DOHH2 (cell line): ENCODE data around the gene TRH.

Experiments
- H3F3A ChIP-seq: fragments of 200-600 bp; sonication (generic), shearing (Covaris generic); 2 replicates; pipeline ENCODE4 v1.6.0; 2016; ENCODE audit warnings: antibody characterized with exemption, mild to moderate bottlenecking; ENCODE audit not compliant: control insufficient read depth, insufficient read depth
- H3K27ac ChIP-seq: fragments of 200-600 bp; sonication (generic); 2 replicates; pipeline ENCODE4 v1.5.1; 2014; ENCODE audit warnings: low read depth, mild to moderate bottlenecking, low read length, moderate library complexity
- H3K27me3 ChIP-seq: fragments of 200-600 bp; sonication (generic); 2 replicates; pipeline ENCODE4 v1.6.1; 2014; ENCODE audit warnings: mild to moderate bottlenecking, low read length, mixed read lengths; ENCODE audit not compliant: control insufficient read depth
- H3K36me3 ChIP-seq: fragments of 200-600 bp; sonication (generic); 2 replicates; pipeline ENCODE4 v1.6.1; 2014; ENCODE audit warnings: mild to moderate bottlenecking, low read length, moderate library complexity, mixed read lengths; ENCODE audit not compliant: control insufficient read depth
- H3K4me1 ChIP-seq: fragments of 200-600 bp; sonication (generic); 2 replicates; pipeline ENCODE4 v1.6.1; 2014; ENCODE audit warnings: mild to moderate bottlenecking, low read length, mixed read lengths; ENCODE audit not compliant: control insufficient read depth
- H3K4me2 ChIP-seq: fragments of 200-600 bp; sonication (generic); 2 replicates; pipeline ENCODE4 v1.6.0; 2014; ENCODE audit warnings: mild to moderate bottlenecking, low read length, moderate library complexity
- H3K4me3 ChIP-seq: fragments of 200-600 bp; sonication (generic); 2 replicates; pipeline ENCODE4 v1.5.1; 2014; ENCODE audit warnings: mild to moderate bottlenecking, low read length, mixed read lengths
- H3K79me2 ChIP-seq: fragments of 200-600 bp; sonication (generic); 2 replicates; pipeline ENCODE4 v1.6.1; 2014; ENCODE audit warnings: mild to moderate bottlenecking, low read length, mixed read lengths; ENCODE audit not compliant: control insufficient read depth
- H3K9me2 ChIP-seq: fragments of 200-600 bp; sonication (generic); replicated peaks from 2 replicates; pipeline ENCODE4 v1.6.1; 2014; ENCODE audit warnings: mild to moderate bottlenecking, low read length, mixed read lengths; ENCODE audit not compliant: control insufficient read depth
- H3K9me3 ChIP-seq: fragments of 200-600 bp; sonication (generic); 2 replicates; pipeline ENCODE4 v1.6.1; 2014; ENCODE audit warnings: antibody characterized with exemption, low read length, mixed read lengths; ENCODE audit not compliant: control insufficient read depth, insufficient read depth
- H4K20me1 ChIP-seq: fragments of 200-600 bp; sonication (generic); 2 replicates; pipeline ENCODE4 v1.6.0; 2014; ENCODE audit warnings: low read depth, mild to moderate bottlenecking, antibody characterized with exemption, low read length, moderate library complexity; ENCODE audit not compliant: control insufficient read depth, insufficient read depth
- EZH2phosphoT487 ChIP-seq: fragments of 200-600 bp; sonication (generic); IDR thresholded peaks from 2 replicates; pipeline ENCODE4 v1.6.1; 2017; ENCODE audit warnings: borderline replicate concordance, mild to moderate bottlenecking, antibody characterized with exemption, low read length, moderate library complexity, mixed read lengths
- TF ChIP-seq, protein P1 (sequence below): fragments of 200-600 bp; sonication (generic); IDR thresholded peaks from one replicate; pipeline ENCODE4 v1.5.1; 2014; ENCODE audit warnings: antibody characterized with exemption, mild to moderate bottlenecking, low read depth, low read length; ENCODE audit not compliant: poor library complexity, severe bottlenecking

The TRH gene

DNA sequence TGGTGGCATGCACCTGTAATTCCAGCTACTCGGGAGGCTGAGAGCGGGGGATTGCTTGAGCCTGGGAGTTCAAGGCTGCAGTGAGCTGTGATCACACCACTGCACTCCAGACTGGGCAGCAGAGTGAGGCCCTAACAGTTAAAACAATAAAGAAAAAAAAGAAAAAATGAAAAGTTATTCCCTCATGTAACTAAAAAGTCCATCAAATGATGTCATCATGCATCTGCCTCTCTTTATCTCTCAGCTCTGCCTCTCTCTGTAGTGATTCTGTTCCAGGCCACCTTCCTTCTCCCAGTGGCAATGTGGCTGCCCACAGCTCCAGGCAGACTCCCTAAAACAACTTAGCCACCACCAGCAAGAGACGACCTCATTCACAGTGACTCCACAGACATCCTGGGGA is 31.5 kb upstream of the TRH start:
- Histone ChIP-seq H3K79me2 (no peaks in the 10 kb centered on the region), H4K20me1 (no peaks in the 10 kb centered on the region), H3K4me2 (no peak overlapping the region), H3K9me3 (no peaks in the 10 kb centered on the region), H3K36me3 (no peaks in the 10 kb centered on the region), H3K27ac (no peak overlapping the region), H3K9me2 (no peaks in the 10 kb centered on the region), H3K27me3 (no peaks in the 10 kb centered on the region), H3K4me3 (no peak overlapping the region), H3K4me1 (no peaks in the 10 kb centered on the region), H3F3A (no peaks in the 10 kb centered on the region)
- no peak for TF ChIP-seq EZH2phosphoT487
- TF ChIP-seq, protein P1, sequence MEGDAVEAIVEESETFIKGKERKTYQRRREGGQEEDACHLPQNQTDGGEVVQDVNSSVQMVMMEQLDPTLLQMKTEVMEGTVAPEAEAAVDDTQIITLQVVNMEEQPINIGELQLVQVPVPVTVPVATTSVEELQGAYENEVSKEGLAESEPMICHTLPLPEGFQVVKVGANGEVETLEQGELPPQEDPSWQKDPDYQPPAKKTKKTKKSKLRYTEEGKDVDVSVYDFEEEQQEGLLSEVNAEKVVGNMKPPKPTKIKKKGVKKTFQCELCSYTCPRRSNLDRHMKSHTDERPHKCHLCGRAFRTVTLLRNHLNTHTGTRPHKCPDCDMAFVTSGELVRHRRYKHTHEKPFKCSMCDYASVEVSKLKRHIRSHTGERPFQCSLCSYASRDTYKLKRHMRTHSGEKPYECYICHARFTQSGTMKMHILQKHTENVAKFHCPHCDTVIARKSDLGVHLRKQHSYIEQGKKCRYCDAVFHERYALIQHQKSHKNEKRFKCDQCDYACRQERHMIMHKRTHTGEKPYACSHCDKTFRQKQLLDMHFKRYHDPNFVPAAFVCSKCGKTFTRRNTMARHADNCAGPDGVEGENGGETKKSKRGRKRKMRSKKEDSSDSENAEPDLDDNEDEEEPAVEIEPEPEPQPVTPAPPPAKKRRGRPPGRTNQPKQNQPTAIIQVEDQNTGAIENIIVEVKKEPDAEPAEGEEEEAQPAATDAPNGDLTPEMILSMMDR: no peak

GRCh38 chr3:129944709-129945108 is 29.8 kb upstream of the TRH start:
- no peak overlapping the region for H3K27ac ChIP-seq
- TF ChIP-seq, protein P1: no peak
- no peak for TF ChIP-seq EZH2phosphoT487

DNA sequence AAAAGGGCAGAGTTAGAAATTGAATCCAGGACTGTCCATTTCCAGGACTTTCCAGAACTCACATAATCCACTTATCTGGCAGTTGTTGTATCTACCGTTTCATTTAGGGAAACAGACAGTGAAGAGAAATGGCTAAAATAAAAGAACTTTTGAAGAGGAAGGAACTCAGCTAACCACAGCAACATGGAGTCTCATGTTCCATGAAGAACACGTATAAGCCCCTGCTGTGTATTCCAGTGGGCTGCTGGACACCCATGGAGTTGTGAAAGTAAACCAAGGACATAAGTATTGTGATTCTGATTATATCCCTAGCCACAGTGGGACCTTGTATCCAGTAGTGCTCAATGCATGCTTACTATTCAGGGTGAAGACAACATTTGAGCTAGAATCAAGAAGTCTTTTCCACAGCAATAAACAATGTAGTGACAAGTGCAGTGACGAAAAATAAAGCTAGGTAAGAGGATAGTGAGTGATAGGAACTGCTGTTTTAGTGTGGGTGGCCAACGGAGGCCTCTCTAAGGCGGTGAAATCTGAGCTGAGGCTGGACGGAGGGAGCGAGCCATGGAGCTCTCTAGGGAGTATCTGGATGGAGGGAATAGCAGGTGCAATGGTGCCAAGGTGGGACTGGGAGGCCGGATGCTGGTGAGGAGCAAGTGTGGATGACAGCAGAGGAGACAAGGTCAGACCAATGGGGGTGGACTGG is 26.8 kb upstream of the TRH start:
- no peaks in the 10 kb centered on the region for H4K20me1 ChIP-seq
- no peaks in the 10 kb centered on the region for H3K9me2 ChIP-seq
- H3K79me2 ChIP-seq: no peaks in the 10 kb centered on the region
- H3K27ac ChIP-seq: no peak overlapping the region
- H3F3A ChIP-seq: no peaks in the 10 kb centered on the region
- H3K4me2 ChIP-seq: no peak overlapping the region
- no peak for TF ChIP-seq EZH2phosphoT487
- no peak overlapping the region for H3K4me3 ChIP-seq
- H3K4me1 ChIP-seq: no peaks in the 10 kb centered on the region
- H3K9me3 ChIP-seq: no peaks in the 10 kb centered on the region
- no peaks in the 10 kb centered on the region for H3K27me3 ChIP-seq
- no peaks in the 10 kb centered on the region for H3K36me3 ChIP-seq

More at GRCh38 chr3:129944709-129945108, 29.8 kb upstream of the TRH start:
- Histone ChIP-seq H3K9me2 (no peaks in the 10 kb centered on the region), H3K79me2 (no peaks in the 10 kb centered on the region), H3K36me3 (no peaks in the 10 kb centered on the region), H3K9me3 (no peaks in the 10 kb centered on the region), H3K4me2 (no peak overlapping the region), H3K27me3 (no peaks in the 10 kb centered on the region), H3F3A (no peaks in the 10 kb centered on the region), H4K20me1 (no peaks in the 10 kb centered on the region), H3K4me3 (no peak overlapping the region), H3K4me1 (no peaks in the 10 kb centered on the region)

DNA sequence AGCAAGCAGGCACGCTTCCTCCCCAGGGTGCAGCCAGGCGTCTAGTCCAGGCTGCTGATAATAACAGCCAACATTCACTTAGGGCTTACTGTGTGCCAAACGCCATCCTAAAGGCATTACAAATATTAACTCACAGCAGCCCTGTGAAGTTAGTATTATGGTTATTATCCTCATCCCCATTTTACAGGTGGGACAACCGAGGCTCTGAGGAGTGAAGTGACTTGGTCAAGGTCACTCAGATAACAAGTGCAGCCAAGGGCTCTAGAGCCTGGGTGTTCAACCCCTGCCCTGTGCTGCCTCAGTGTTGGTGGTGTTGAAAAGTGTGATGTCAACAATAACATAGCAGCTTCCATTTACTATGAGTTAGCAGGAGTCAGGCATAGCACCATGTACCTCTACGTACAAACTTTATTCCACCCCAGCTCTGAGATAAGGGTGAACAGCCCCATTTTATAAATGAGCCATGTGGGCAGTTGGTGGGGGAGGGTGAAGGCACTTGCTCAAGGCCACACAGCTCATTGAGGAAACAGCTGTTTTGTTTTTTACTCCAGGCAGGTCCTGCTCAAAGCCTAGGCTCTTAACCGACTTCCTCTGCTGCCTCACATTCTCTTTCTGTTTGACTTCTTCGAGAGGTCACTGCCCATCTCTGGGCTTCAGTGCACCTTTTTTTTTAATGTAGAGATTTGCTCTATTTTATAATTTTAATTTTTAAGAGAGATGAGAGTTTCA is 24.0 kb upstream of the TRH start:
- Histone ChIP-seq H3K9me2 (no peaks in the 10 kb centered on the region), H3K27me3 (no peaks in the 10 kb centered on the region), H3K4me2 (no peak overlapping the region), H3K9me3 (no peaks in the 10 kb centered on the region), H4K20me1 (no peaks in the 10 kb centered on the region), H3K36me3 (no peaks in the 10 kb centered on the region), H3K4me1 (peaks cover 4% of the 10 kb centered on the region; the same call in 1 of the 2 replicates), H3K79me2 (no peaks in the 10 kb centered on the region), H3F3A (no peaks in the 10 kb centered on the region), H3K4me3 (no peak overlapping the region), H3K27ac (no peak overlapping the region)
- TF ChIP-seq, protein P1: no peak
- TF ChIP-seq EZH2phosphoT487: no peak
